ENCODE measurements around the gene HSD11B1L. TPM values are rescaled to one million over a fixed set of nuclear protein-coding genes. Genes with fewer than 3 reads are reported as not detected.

The HSD11B1L gene
- total RNA-seq, 2 experiments from 2014 or later: 2.7 to 3.5 TPM

GRCh38 chr19:5717215-5717935, 36.5 kb downstream of the HSD11B1L start:
- Mint-ChIP-seq H3K27ac (peak overlapping the region; percentile 97), H3K27me3 (no peaks in the 10 kb centered on the region), H3K4me1 (ENCODE audit: low read depth) (peaks cover 26% of the 10 kb centered on the region), H3K4me3 (peak overlapping the region; percentile 92), H3K36me3 (ENCODE audit: low read depth) (peaks cover 46% of the 10 kb centered on the region), H3K9me3 (no peaks in the 10 kb centered on the region)
- no peak for TF ChIP-seq CTCF (IDR thresholded peaks at IDR 0.05)
- DNase-seq: no peak
- intact Hi-C loops (cut with micrococcal nuclease): no loop called here
- ATAC-seq: no peak
- ChIA-PET POLR2A (interaction anchor here (1.1 to 18.8 kb wide), 5 partner anchors 10 to 111 kb away, joined by 3 to 516 read pairs (median 6); partner anchors contain the start of genes HSD11B1L, NRTN and RPL36), CTCF (interaction anchor here (0.6 to 2.8 kb wide), 4 partner anchors 28 to 87 kb away, joined by 3 to 23 read pairs (median 8); partner anchors contain the start of genes NRTN and RPL36)

- peak overlapping the region; percentile 97 for H3K27ac Mint-ChIP-seq
- H3K27me3 Mint-ChIP-seq: no peaks in the 10 kb centered on the region
- intact Hi-C loops (cut with micrococcal nuclease): no loop called here
- peaks cover 43% of the 10 kb centered on the region for H3K36me3 Mint-ChIP-seq (ENCODE audit: low read depth)
- ChIA-PET POLR2A (interaction anchor here (0.6 to 18.8 kb wide), 12 partner anchors 11 to 1738 kb away, joined by 3 to 516 read pairs (median 6); partner anchors contain the start of genes DUS3L, HSD11B1L, NDUFA11 and NRTN), CTCF (interaction anchor here (1.2 to 2.8 kb wide), 3 partner anchors 27 to 31 kb away, joined by 4 to 23 read pairs (median 12); partner anchors contain the start of gene RPL36)
- peaks cover 26% of the 10 kb centered on the region for H3K4me1 Mint-ChIP-seq (ENCODE audit: low read depth)
- no peak for TF ChIP-seq CTCF (IDR thresholded peaks at IDR 0.05)
- no peaks in the 10 kb centered on the region for H3K9me3 Mint-ChIP-seq
- peak; percentile 84 for DNase-seq
- H3K4me3 Mint-ChIP-seq: peak overlapping the region; percentile 92
- no peak for ATAC-seq
Measured at GRCh38 chr19:5718037-5718578, 37.3 kb downstream of the HSD11B1L start.

- peaks cover 26% of the 10 kb centered on the region for H3K4me1 Mint-ChIP-seq (ENCODE audit: low read depth)
- H3K4me3 Mint-ChIP-seq: peak overlapping the region; percentile 92
- H3K27ac Mint-ChIP-seq: peak overlapping the region; percentile 97
- ChIA-PET CTCF (interaction anchor here (1.2 to 2.8 kb wide), 3 partner anchors 27 to 32 kb away, joined by 4 to 23 read pairs (median 12); partner anchors contain the start of gene RPL36), POLR2A (interaction anchor here (0.6 to 18.8 kb wide), 15 partner anchors 11 to 1739 kb away, joined by 3 to 516 read pairs (median 5); partner anchors contain the start of genes DUS3L, HSD11B1L, NDUFA11 and NRTN)
- H3K9me3 Mint-ChIP-seq: no peaks in the 10 kb centered on the region
- TF ChIP-seq CTCF (IDR thresholded peaks at IDR 0.05): no peak
- DNase-seq (peak; percentile 87), ATAC-seq (peak; percentile 26)
- H3K36me3 Mint-ChIP-seq (ENCODE audit: low read depth): peaks cover 37% of the 10 kb centered on the region
- H3K27me3 Mint-ChIP-seq: no peaks in the 10 kb centered on the region
- intact Hi-C loops (cut with micrococcal nuclease): no loop called here
Measured at GRCh38 chr19:5718579-5719273, 37.9 kb downstream of the HSD11B1L start.

- H3K4me3 Mint-ChIP-seq: peak overlapping the region; percentile 92
- no peaks in the 10 kb centered on the region for H3K27me3 Mint-ChIP-seq
Measured at GRCh38 chr19:5719274-5719960, 38.6 kb downstream of the HSD11B1L start.

More at GRCh38 chr19:5719274-5719960, 38.6 kb downstream of the HSD11B1L start:
- Mint-ChIP-seq H3K36me3 (ENCODE audit: low read depth) (peaks cover 32% of the 10 kb centered on the region), H3K4me1 (ENCODE audit: low read depth) (peaks cover 24% of the 10 kb centered on the region), H3K9me3 (no peaks in the 10 kb centered on the region), H3K27ac (peak overlapping the region; percentile 97)
- peak; percentile 63 for DNase-seq
- TF ChIP-seq CTCF (IDR thresholded peaks at IDR 0.05): no peak
- ChIA-PET CTCF (interaction anchor here (0.6 to 2.8 kb wide), 8 partner anchors 7 to 184 kb away, joined by 3 to 23 read pairs (median 6); partner anchors contain the start of genes NDUFA11, RPL36, SAFB and SAFB2), POLR2A (interaction anchor here (0.6 to 18.8 kb wide), 14 partner anchors 8 to 373 kb away, joined by 3 to 516 read pairs (median 6); partner anchors contain the start of genes DUS3L, HSD11B1L, NDUFA11 and PRR22)
- intact Hi-C loops (cut with micrococcal nuclease): no loop called here
- ATAC-seq: no peak
